Activated CD8-positive, alpha-beta memory T cell treated with anti-CD3 and anti-CD28 coated beads, Interleukin-2, amount 50 U/mL, for 48 hours (primary cell): ENCODE data around the gene NLRC4.
"Not testable (repeated sequence)": the region's sequence is repeated elsewhere in the genome, so short reads cannot be mapped to it uniquely, and the experiment has no call there.

Experiments used
- DNase-seq: peaks from one replicate; pipeline ENCODE4 v3.0.0-alpha.2; 2020

The NLRC4 gene

GRCh38 chr2:32264422-32265105, at the start of gene NLRC4:
Gene NLRC4 (minus strand): TSS chr2:32264886. CDS start chr2:32256775, 8,111 bp downstream.
- DNase-seq = no peak

- DNase-seq = no peak
Measured at GRCh38 chr2:32310577-32310976, 45.9 kb upstream of the NLRC4 start.

GRCh38 chr2:32293966-32294562, 29.4 kb upstream of the NLRC4 start:
- not testable (repeated sequence) for DNase-seq

- DNase-seq = not testable (repeated sequence)
Measured at GRCh38 chr2:32293493-32293892, 28.8 kb upstream of the NLRC4 start.

- DNase-seq = no peak
Measured at GRCh38 chr2:32291746-32292145, 27.1 kb upstream of the NLRC4 start.

- no peak for DNase-seq
Measured at GRCh38 chr2:32290000-32290339, 25.3 kb upstream of the NLRC4 start.

- no peak for DNase-seq
Measured at GRCh38 chr2:32289165-32289999, 24.7 kb upstream of the NLRC4 start.

GRCh38 chr2:32284321-32284720, 19.6 kb upstream of the NLRC4 start:
- DNase-seq = no peak

GRCh38 chr2:32278478-32278853, 13.8 kb upstream of the NLRC4 start:
- DNase-seq = no peak

- DNase-seq = peak; percentile 94
Measured at GRCh38 chr2:32277674-32278477, 13.2 kb upstream of the NLRC4 start, which contains the start of gene YIPF4. Gene YIPF4 (plus strand): TSS chr2:32277904. CDS start chr2:32278156, 252 bp downstream.

GRCh38 chr2:32277363-32277673, 12.6 kb upstream of the NLRC4 start:
- no peak for DNase-seq

GRCh38 chr2:32275790-32276189, 11.1 kb upstream of the NLRC4 start:
- DNase-seq = not testable (repeated sequence)

GRCh38 chr2:32274289-32274688, 9.6 kb upstream of the NLRC4 start:
- DNase-seq = no peak

- no peak for DNase-seq
Measured at GRCh38 chr2:32272279-32272678, 7.6 kb upstream of the NLRC4 start.

- no peak for DNase-seq
Measured at GRCh38 chr2:32271063-32271462, 6.4 kb upstream of the NLRC4 start.

GRCh38 chr2:32262105-32262504, 2.6 kb downstream of the NLRC4 start:
- DNase-seq = no peak

- no peak for DNase-seq
Measured at GRCh38 chr2:32260376-32260775, 4.3 kb downstream of the NLRC4 start.

GRCh38 chr2:32258242-32258641, 6.4 kb downstream of the NLRC4 start:
- DNase-seq = no peak

GRCh38 chr2:32250290-32250689, 14.4 kb downstream of the NLRC4 start:
- DNase-seq = no peak

GRCh38 chr2:32249731-32250236, 14.9 kb downstream of the NLRC4 start:
- no peak for DNase-seq

GRCh38 chr2:32248299-32248698, 16.4 kb downstream of the NLRC4 start:
- DNase-seq = no peak

- no peak for DNase-seq
Measured at GRCh38 chr2:32246911-32247310, 17.8 kb downstream of the NLRC4 start.

- DNase-seq = no peak
Measured at GRCh38 chr2:32242331-32242730, 22.4 kb downstream of the NLRC4 start.
